ENCODE results near the gene H6PD.

DNA sequence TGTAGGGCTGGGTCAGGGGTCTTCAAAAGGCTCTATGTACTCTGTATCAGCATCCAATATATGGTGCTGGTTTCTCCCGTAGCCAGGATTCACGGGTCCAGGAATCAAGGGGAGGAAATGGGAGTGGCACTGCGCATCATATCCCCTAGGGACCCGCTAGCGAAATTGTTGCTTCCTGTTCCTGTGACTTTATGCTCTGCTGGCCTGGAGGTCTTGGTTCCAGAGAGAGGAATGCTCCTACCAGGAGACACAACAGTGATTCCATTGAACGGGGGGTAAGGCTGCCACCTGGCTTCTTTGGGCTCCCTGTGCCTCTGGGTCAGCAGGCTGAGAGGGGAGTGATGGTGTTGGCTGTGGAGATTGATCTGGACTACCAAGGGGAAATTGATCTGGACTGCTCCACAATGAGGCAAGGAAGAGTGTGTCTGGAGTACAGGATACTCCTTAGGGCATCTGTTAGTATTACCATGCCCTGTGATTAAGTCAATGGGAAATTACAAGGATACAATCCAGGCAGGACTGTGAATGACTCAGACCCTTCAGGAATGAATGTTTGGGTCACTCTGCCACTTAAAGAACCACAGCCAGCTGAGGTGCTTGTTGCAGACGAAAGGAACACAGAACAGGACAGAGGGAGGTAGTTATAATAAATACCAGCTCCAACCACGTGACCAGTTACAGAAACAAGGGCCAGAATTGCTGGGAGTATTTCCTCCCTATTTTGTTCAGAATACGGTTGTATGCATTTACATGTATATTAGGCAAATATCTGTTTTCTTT, 68.4 kb downstream of the H6PD start:
- TF ChIP-seq CTCF (conservative IDR thresholded peaks at IDR 0.05; ENCODE audit: low read depth in 2 of 2): no peak
- TF ChIP-seq EZH2phosphoT487 (IDR thresholded peaks at IDR 0.05; ENCODE audit: unreplicated experiment): no peak
- TF ChIP-seq POLR2AphosphoS5 (IDR thresholded peaks at IDR 0.05; ENCODE audit: low read depth): no peak
- no peak for TF ChIP-seq JUNB (IDR thresholded peaks at IDR 0.05; ENCODE audit: unreplicated experiment)
